ENCODE measurements around the gene HSD17B2. TPM values are rescaled to one million over a fixed set of nuclear protein-coding genes. Genes with fewer than 3 reads are reported as not detected.
A peak's percentile ranks its signal among the peaks of the same experiment; 100 is the strongest.
"Not testable (repeated sequence)": the region's sequence is repeated elsewhere in the genome, so short reads cannot be mapped to it uniquely, and the experiment has no call there.

The HSD17B2 gene
- total RNA-seq (2014; rRNA removed; shearing (Covaris generic)), result not detected in 2 replicates
- 0.17 TPM in 1 of 2 replicates, not detected in the other for polyA plus RNA-seq (2015; cell fraction: cytosol; rRNA removed)
- not detected in 2 replicates for polyA plus RNA-seq (2015; cell fraction: nucleus; rRNA removed)

GRCh38 chr16:82034981-82035612 lies at the start of gene HSD17B2:
Gene HSD17B2, plus strand, starts transcription at chr16:82035253. Its CDS starts 172 bp downstream, at chr16:82035425.
- DNase-seq (ENCODE audit: low read depth, low spot score), result no peak
- in situ Hi-C loops (cut with HindIII; ENCODE audit: low pct_unique_long_range_greater_than_20kb, low sequenced_read_pairs), result no loop called here

DNA sequence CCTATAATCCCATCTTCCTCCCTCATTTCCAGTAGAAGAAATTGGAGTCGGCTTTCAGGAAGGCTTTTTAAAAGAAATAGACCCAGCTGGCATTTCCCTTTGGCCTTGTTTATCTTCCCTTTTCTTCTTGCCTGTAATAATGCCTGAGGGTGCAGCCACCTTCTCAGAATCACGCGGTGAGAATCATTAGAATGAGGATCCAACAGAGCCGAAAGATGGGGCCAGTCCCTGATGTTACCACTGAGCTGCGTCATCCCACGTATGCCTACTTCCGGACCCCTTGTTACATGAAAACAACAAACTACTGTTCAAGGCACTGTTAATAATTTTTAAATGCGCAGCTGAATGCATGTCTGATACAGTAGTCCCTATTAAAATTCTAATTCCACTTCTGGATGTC lies 47.9 kb upstream of the HSD17B2 start:
- peak; percentile 57 for DNase-seq (ENCODE audit: low read depth, low spot score)
- in situ Hi-C loops (cut with HindIII; ENCODE audit: low pct_unique_long_range_greater_than_20kb, low sequenced_read_pairs), result no loop called here

DNA sequence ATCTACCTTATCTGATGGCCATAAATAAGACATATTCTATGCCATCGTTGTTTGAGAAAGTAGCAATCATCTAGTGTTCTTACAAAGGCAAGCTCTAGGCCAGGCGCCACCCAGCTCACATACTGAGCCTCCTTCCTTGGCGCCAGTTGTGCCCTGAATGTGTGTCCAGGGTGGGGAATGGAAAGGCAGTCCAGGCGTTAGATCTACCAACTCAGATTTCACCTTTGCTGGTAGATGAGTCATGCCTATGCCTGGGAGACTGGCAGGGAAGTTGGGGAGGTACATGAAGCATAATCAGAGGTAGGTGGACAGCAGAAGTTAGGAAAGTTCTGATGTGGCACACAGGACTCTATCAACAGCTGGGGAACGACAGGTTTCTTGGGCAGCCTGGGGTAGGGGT lies 47.3 kb upstream of the HSD17B2 start:
- in situ Hi-C loops (cut with HindIII; ENCODE audit: low pct_unique_long_range_greater_than_20kb, low sequenced_read_pairs), result no loop called here
- no peak for DNase-seq (ENCODE audit: low read depth, low spot score)

GRCh38 chr16:81992859-81993258 lies 42.2 kb upstream of the HSD17B2 start:
- no peak for DNase-seq (ENCODE audit: low read depth, low spot score)
- in situ Hi-C loops (cut with HindIII; ENCODE audit: low pct_unique_long_range_greater_than_20kb, low sequenced_read_pairs), result no loop called here

GRCh38 chr16:81994485-81994884 lies 40.6 kb upstream of the HSD17B2 start:
- in situ Hi-C loops (cut with HindIII; ENCODE audit: low pct_unique_long_range_greater_than_20kb, low sequenced_read_pairs), result no loop called here
- DNase-seq (ENCODE audit: low read depth, low spot score), result peak; percentile 46

DNA sequence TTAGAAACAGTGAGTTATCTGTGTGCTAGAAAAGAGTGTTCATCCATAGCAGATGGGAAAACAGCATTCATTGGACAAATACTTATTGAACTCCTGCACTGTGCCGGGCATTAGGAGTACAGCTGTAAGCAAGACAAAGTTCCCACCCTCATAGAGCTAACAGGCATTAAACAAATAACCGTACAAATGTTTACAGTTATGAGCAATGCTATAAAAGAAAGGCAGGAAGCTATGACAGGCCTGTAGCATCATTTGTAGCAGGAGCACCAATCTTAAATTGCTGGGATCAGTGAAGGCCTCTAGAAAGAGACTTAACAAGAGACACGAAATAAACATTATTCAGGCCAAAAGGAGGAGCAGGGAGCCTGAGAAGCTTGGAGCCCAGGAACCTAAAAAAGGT lies 39.4 kb upstream of the HSD17B2 start:
- no peak for DNase-seq (ENCODE audit: low read depth, low spot score)
- in situ Hi-C loops (cut with HindIII; ENCODE audit: low pct_unique_long_range_greater_than_20kb, low sequenced_read_pairs), result no loop called here

DNA sequence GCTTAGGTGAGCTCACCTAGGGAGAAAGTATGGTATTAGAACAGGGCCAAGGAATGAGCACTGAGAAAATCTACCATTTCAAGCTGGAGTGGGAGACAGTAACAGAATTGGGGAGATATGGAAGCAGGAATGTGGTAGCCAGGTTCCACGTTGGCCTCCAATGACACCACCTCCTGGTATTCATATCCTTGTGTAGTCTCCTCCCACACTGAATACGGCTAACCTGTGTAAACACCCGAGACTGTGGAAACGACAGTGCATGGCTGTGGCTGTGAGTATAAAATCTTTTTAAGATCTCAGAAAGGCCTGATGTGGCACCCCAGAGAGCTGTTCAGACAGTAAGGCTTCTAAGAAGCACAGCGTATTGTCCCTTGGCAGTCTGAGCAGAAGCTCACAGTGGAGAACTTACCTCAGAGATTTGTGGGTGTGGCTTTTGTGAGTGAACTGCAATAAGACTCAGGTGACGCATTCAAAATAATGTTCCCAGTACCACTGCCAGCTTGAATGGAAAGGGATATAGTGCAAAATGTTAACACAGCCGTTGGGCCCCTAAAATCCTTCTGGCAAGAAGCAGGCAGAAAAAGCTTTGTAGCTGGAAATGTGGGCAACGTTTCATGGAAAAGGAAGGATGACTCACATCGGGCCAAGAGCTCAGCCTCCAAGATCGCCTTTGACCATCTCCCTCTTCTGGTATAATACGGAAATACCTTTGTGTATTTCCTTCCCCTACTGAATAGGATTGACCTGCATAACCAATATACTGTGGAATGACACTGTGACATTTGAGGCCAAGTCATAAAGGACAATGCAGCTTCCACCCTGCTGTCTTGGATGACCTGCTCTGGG lies 38.2 kb upstream of the HSD17B2 start:
- in situ Hi-C loops (cut with HindIII; ENCODE audit: low pct_unique_long_range_greater_than_20kb, low sequenced_read_pairs), result no loop called here
- peak; percentile 51 for DNase-seq (ENCODE audit: low read depth, low spot score)

- DNase-seq (ENCODE audit: low read depth, low spot score), result peak; percentile 58
- in situ Hi-C loops (cut with HindIII; ENCODE audit: low pct_unique_long_range_greater_than_20kb, low sequenced_read_pairs), result no loop called here
These were observed 37.3 kb upstream of the HSD17B2 start for GRCh38 chr16:81997738-81998137.

- DNase-seq (ENCODE audit: low read depth, low spot score), result no peak
- in situ Hi-C loops (cut with HindIII; ENCODE audit: low pct_unique_long_range_greater_than_20kb, low sequenced_read_pairs), result no loop called here
These were observed 32.2 kb upstream of the HSD17B2 start for GRCh38 chr16:82002831-82003230.

DNA sequence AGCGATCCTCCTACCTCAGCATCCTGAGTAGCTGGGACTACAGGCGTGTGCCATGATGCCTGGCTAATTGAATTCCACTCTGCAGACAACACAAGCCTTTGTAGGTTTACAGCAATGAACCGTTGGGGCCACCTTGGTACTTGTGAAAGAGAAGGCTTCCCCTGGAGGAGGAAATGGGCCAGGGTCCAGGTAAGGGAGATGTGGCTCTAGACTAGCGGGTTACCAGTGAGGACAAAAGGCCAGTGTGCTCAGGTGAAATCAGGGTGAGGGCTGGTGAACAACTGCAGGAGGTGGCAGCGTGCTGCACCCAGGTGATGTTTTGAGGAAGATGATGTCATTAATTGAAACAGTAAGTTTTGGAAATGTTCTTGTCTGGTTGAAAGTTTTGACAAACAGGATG lies 30.5 kb upstream of the HSD17B2 start:
- no peak for DNase-seq (ENCODE audit: low read depth, low spot score)
- in situ Hi-C loops (cut with HindIII; ENCODE audit: low pct_unique_long_range_greater_than_20kb, low sequenced_read_pairs), result no loop called here

GRCh38 chr16:82005027-82005830 lies 29.8 kb upstream of the HSD17B2 start:
- in situ Hi-C loops (cut with HindIII; ENCODE audit: low pct_unique_long_range_greater_than_20kb, low sequenced_read_pairs), result no loop called here
- DNase-seq (ENCODE audit: low read depth, low spot score), result no peak

DNA sequence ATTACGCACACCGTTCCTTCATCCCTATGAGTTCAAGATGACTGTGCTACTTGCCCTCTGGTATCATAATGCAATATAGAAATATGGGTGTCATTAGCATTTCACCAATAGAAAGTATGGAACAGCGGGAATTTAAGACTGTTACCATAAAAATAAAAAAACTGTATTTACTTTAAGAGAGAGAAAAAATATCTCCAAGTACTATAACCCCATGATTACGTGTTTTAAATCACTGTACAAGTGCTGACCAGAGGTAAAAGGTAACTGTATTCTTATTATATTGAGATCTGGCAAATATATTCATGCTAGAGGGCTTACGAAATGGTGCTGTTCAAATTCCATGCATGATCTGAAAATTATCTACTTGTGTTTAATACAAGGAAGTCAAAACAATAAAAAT lies 29.0 kb upstream of the HSD17B2 start:
- DNase-seq (ENCODE audit: low read depth, low spot score), result no peak
- in situ Hi-C loops (cut with HindIII; ENCODE audit: low pct_unique_long_range_greater_than_20kb, low sequenced_read_pairs), result no loop called here

DNA sequence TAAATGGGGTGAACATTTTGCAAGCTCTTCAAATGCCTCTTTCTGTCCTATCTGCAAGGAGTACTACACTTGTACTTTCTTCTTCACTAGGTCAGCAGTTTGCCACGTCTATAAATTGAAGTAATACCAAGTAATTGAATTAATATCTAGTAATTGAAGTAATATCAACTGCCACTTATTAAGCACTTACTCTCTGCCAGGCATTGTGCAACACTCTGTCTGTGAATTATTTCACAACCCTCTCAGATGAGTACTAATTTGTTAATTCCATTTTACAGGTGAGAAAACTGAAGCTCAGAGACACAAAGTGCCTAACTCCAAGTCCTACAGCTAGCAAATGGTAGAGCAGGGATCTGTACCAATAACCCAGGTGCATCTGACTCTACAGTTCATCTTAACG lies 27.9 kb upstream of the HSD17B2 start:
- in situ Hi-C loops (cut with HindIII; ENCODE audit: low pct_unique_long_range_greater_than_20kb, low sequenced_read_pairs), result no loop called here
- DNase-seq (ENCODE audit: low read depth, low spot score), result no peak

GRCh38 chr16:82008957-82009592 lies 26.0 kb upstream of the HSD17B2 start:
- in situ Hi-C loops (cut with HindIII; ENCODE audit: low pct_unique_long_range_greater_than_20kb, low sequenced_read_pairs), result no loop called here
- no peak for DNase-seq (ENCODE audit: low read depth, low spot score)

DNA sequence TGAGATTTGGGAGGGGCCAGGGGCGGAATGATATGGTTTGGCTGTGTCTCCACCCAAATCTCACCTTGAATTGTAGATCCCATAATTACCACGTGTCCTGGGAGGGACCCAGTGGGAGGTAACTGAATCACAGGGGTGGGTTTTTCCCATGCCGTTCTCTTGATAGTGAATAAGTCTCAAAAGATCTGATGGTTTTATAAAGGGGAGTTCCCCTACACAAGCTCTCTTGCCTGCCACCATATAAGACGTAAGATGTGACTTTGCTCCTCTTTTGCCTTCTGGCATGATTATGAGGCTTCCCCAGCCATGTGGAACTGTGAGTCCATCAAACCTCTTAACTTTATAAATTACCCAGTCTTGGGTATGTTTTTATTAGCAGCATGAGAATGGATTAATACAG lies 25.3 kb upstream of the HSD17B2 start:
- DNase-seq (ENCODE audit: low read depth, low spot score); in situ Hi-C loops (cut with HindIII; ENCODE audit: low pct_unique_long_range_greater_than_20kb, low sequenced_read_pairs): not testable (repeated sequence)

DNA sequence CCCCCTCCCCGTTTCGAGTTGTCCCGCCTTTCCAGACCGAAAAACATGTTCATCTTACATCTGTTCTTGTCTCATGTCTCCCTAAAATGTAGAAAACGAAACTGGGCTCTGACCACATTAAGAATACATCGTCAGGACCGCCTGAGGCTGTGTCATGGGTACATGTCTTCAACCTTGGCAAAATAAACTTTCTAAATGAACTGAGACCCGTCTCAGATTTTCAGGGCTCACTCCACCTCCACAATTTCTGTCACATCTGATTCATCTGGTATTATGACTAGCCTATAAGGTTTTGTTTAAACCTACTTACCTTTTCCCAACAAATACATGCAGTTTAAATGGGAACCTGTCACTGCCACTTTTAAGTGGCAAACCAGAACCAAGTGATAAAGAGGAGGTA lies 24.4 kb upstream of the HSD17B2 start:
- in situ Hi-C loops (cut with HindIII; ENCODE audit: low pct_unique_long_range_greater_than_20kb, low sequenced_read_pairs), result no loop called here
- no peak for DNase-seq (ENCODE audit: low read depth, low spot score)

- DNase-seq (ENCODE audit: low read depth, low spot score), result no peak
These were observed 23.8 kb upstream of the HSD17B2 start, which contains the start of gene SDR42E1 for GRCh38 chr16:82011199-82011641. Gene SDR42E1, minus strand, starts transcription at chr16:82011470. Its CDS starts 10,612 bp downstream, at chr16:82000858.

More at GRCh38 chr16:82011199-82011641, 23.8 kb upstream of the HSD17B2 start, which contains the start of gene SDR42E1:
- in situ Hi-C loops (cut with HindIII; ENCODE audit: low pct_unique_long_range_greater_than_20kb, low sequenced_read_pairs), result no loop called here

Measured in SK-MEL-5 (cell line).